HG03575 (cell line): ENCODE measurements around the gene SPATS2L.

ENCODE experiments used
- ATAC-seq: cut with Tn5 transposase; IDR thresholded peaks from one replicate; pipeline ENCODE4 v1.9.1; 2021; ENCODE audit not compliant: unreplicated experiment, insufficient number of reproducible peaks, low FRiP score; ENCODE audit errors: extremely low read depth

Gene SPATS2L

GRCh38 chr2:200288670-200289429 lies 17.6 kb upstream of the SPATS2L start:
- ATAC-seq: no peak

- ATAC-seq: no peak
These were observed 10.4 kb upstream of the SPATS2L start for GRCh38 chr2:200296118-200296517.

GRCh38 chr2:200297100-200297499 lies 9.4 kb upstream of the SPATS2L start:
- no peak for ATAC-seq

- no peak for ATAC-seq
These were observed 8.5 kb upstream of the SPATS2L start for GRCh38 chr2:200297989-200298388.

- no peak for ATAC-seq
These were observed 7.7 kb upstream of the SPATS2L start for GRCh38 chr2:200298816-200299215.

GRCh38 chr2:200300065-200300464 lies 6.4 kb upstream of the SPATS2L start:
- ATAC-seq: no peak

- no peak for ATAC-seq
These were observed 5.7 kb upstream of the SPATS2L start for GRCh38 chr2:200300638-200301314.

- no peak for ATAC-seq
These were observed 4.3 kb upstream of the SPATS2L start for GRCh38 chr2:200301953-200302858.

GRCh38 chr2:200302940-200303727 lies 3.4 kb upstream of the SPATS2L start:
- no peak for ATAC-seq

- ATAC-seq: no peak
These were observed 697 bp upstream of the SPATS2L start for GRCh38 chr2:200305797-200306195.

GRCh38 chr2:200306931-200307723 lies 634 bp downstream of the SPATS2L start:
- ATAC-seq: no peak

- no peak for ATAC-seq
These were observed 1.4 kb downstream of the SPATS2L start for GRCh38 chr2:200307724-200308545.

- no peak for ATAC-seq
These were observed 2.2 kb downstream of the SPATS2L start for GRCh38 chr2:200308546-200309295.

GRCh38 chr2:200309296-200310049 lies 3.0 kb downstream of the SPATS2L start:
- ATAC-seq: no peak

- ATAC-seq: no peak
These were observed 4.1 kb downstream of the SPATS2L start for GRCh38 chr2:200310545-200310971.

GRCh38 chr2:200311139-200311538 lies 4.6 kb downstream of the SPATS2L start:
- ATAC-seq: no peak
